IMR-90 (cell line): ENCODE results near the gene ASS1. TPM values are rescaled to one million over a fixed set of nuclear protein-coding genes. Genes with fewer than 3 reads are reported as not detected.

Experiments
- ATAC-seq: fragments of 200-7000 bp; cut with Tn5 transposase; 2 replicates; pipeline ENCODE4 v1.9.1; 2020; ENCODE audit warnings: low read depth, mild to moderate bottlenecking, moderate library complexity
- BruUV-seq: library from RNA; stranded (reverse); fragments of 400-500 nt; replicated peaks from 2 replicates; lab custom pipeline; 2021; lab: Mats Ljungman, UMichigan
- CTCF ChIA-PET: fragments of 300-600 bp; formaldehyde crosslinking; extraction: SDS; loops from one replicate; lab custom pipeline; 2021; ENCODE audit warnings: antibody characterized with exemption; lab: Yijun Ruan, JAX
- POLR2A ChIA-PET: fragments of 300-600 bp; sonication (Branson Sonifier 250); formaldehyde crosslinking; loops from one replicate; lab custom pipeline; 2022; ENCODE audit warnings: antibody characterized with exemption; ENCODE audit not compliant: unreplicated experiment; lab: Charles Lee
- DNase-seq: peaks from one replicate; pipeline ENCODE4 v3.0.0; 2013
- H2AFZ ChIP-seq: replicated peaks from 2 replicates; pipeline ENCODE3; 2013; ENCODE audit warnings: low read length, mild to moderate bottlenecking; ENCODE audit not compliant: poor library complexity
- H2AK5ac ChIP-seq: 2 replicates; pipeline ENCODE4 v1.6.1; 2013; ENCODE audit warnings: low read depth, low read length, inconsistent platforms
- H2AK9ac ChIP-seq: replicated peaks from 2 replicates; pipeline ENCODE3; 2013; ENCODE audit warnings: mild to moderate bottlenecking, low read depth, low read length, moderate library complexity; ENCODE audit not compliant: poor library complexity
- H2BK120ac ChIP-seq: 2 replicates; pipeline ENCODE4 v1.6.1; 2013; ENCODE audit warnings: low read depth, low read length, inconsistent platforms
- H2BK15ac ChIP-seq: 3 replicates; pipeline ENCODE4 v1.6.1; 2013; ENCODE audit warnings: low read depth, low read length, inconsistent platforms
- H2BK20ac ChIP-seq: 2 replicates; pipeline ENCODE4 v1.6.1; 2013; ENCODE audit warnings: low read depth, mild to moderate bottlenecking, inconsistent platforms, low read length, moderate library complexity
- H2BK5ac ChIP-seq: 2 replicates; pipeline ENCODE4 v1.6.1; 2013; ENCODE audit warnings: mild to moderate bottlenecking, low read depth, low read length, inconsistent platforms; ENCODE audit not compliant: poor library complexity, severe bottlenecking
- H3K14ac ChIP-seq: replicated peaks from 2 replicates; pipeline ENCODE4 v1.6.1; 2013; ENCODE audit warnings: low read depth, low read length, inconsistent platforms
- H3K18ac ChIP-seq: 2 replicates; pipeline ENCODE4 v1.6.1; 2013; ENCODE audit warnings: low read depth, low read length, control low read depth
- H3K23ac ChIP-seq: 2 replicates; pipeline ENCODE4 v1.6.1; 2013; ENCODE audit warnings: low read depth, low read length, inconsistent platforms
- H3K27ac ChIP-seq: 2 replicates; pipeline ENCODE4 v1.5.1; 2013; ENCODE audit warnings: mild to moderate bottlenecking, control low read depth, low read length; ENCODE audit not compliant: insufficient read depth
- H3K27me3 ChIP-seq: 2 replicates; pipeline ENCODE4 v1.6.1; 2013; ENCODE audit warnings: low read length; ENCODE audit not compliant: control insufficient read depth, insufficient read depth
- H3K36me3 ChIP-seq: 2 replicates; pipeline ENCODE4 v1.6.1; 2013; ENCODE audit warnings: low read length, mixed read lengths; ENCODE audit not compliant: control insufficient read depth, insufficient read depth
- H3K4ac ChIP-seq: 2 replicates; pipeline ENCODE4 v1.6.1; 2013; ENCODE audit warnings: low read depth, low read length, inconsistent platforms
- H3K4me1 ChIP-seq: 2 replicates; pipeline ENCODE4 v1.6.1; 2013; ENCODE audit warnings: low read length, mixed read lengths; ENCODE audit not compliant: control insufficient read depth, insufficient read depth
- H3K4me2 ChIP-seq: 2 replicates; pipeline ENCODE4 v1.6.1; 2013; ENCODE audit warnings: low read depth, mild to moderate bottlenecking, control low read depth, low read length, moderate library complexity
- H3K4me3 ChIP-seq: 2 replicates; pipeline ENCODE4 v1.5.1; 2013; ENCODE audit warnings: low read depth, mild to moderate bottlenecking, control low read depth, low read length, moderate library complexity; ENCODE audit not compliant: insufficient read depth
- H3K56ac ChIP-seq: 2 replicates; pipeline ENCODE4 v1.6.1; 2013; ENCODE audit warnings: low read length, inconsistent platforms; ENCODE audit not compliant: insufficient read depth; ENCODE audit errors: extremely low read depth
- H3K79me1 ChIP-seq, 2 experiments: 2 replicates each; pipeline ENCODE4 v1.6.1; 2013; ENCODE audit warnings: low read length in 2 of 2, inconsistent platforms in 1 of 2, low read depth in 1 of 2
- H3K9ac ChIP-seq: 2 replicates; pipeline ENCODE4 v1.6.1; 2013; ENCODE audit warnings: low read depth, low read length, control low read depth
- H3K9me1 ChIP-seq: 2 replicates; pipeline ENCODE4 v1.6.1; 2013; ENCODE audit warnings: low read length, inconsistent platforms; ENCODE audit not compliant: insufficient read depth
- H3K9me3 ChIP-seq: 2 replicates; pipeline ENCODE4 v1.6.1; 2013; ENCODE audit warnings: low read length; ENCODE audit not compliant: control insufficient read depth, insufficient read depth
- H4K20me1 ChIP-seq: 2 replicates; pipeline ENCODE4 v1.6.1; 2013; ENCODE audit warnings: low read length, inconsistent platforms; ENCODE audit not compliant: insufficient read depth
- H4K5ac ChIP-seq: 2 replicates; pipeline ENCODE4 v1.6.1; 2013; ENCODE audit warnings: mild to moderate bottlenecking, low read depth, low read length, control low read depth
- H4K8ac ChIP-seq, 2 experiments: 2 replicates each; pipeline ENCODE4 v1.6.1; 2013; ENCODE audit warnings: low read depth in 2 of 2, low read length in 2 of 2, control low read depth in 1 of 2, inconsistent platforms in 1 of 2
- H4K91ac ChIP-seq: 2 replicates; pipeline ENCODE4 v1.6.1; 2013; ENCODE audit warnings: low read depth, low read length, inconsistent platforms; ENCODE audit not compliant: insufficient read depth
- CEBPB ChIP-seq: IDR thresholded peaks from 2 replicates; pipeline ENCODE4 v1.6.1; 2012; ENCODE audit warnings: low read depth, low read length, improper control_type of control experiment
- CHD1 ChIP-seq: IDR thresholded peaks from 2 replicates; pipeline ENCODE4 v1.6.1; 2012; ENCODE audit warnings: low read depth, low read length, improper control_type of control experiment
- CTCF ChIP-seq: conservative IDR thresholded peaks from 2 replicates; pipeline ENCODE4 v1.5.1; 2012; ENCODE audit warnings: mild to moderate bottlenecking, low read depth, low read length, improper control_type of control experiment
- MAFK ChIP-seq: IDR thresholded peaks from 2 replicates; pipeline ENCODE4 v1.6.1; 2012; ENCODE audit warnings: low read depth, low read length, improper control_type of control experiment
- MAZ ChIP-seq: IDR thresholded peaks from 2 replicates; pipeline ENCODE4 v1.6.1; 2012; ENCODE audit warnings: low read depth, mild to moderate bottlenecking, low read length, improper control_type of control experiment, moderate library complexity, borderline replicate concordance
- MXI1 ChIP-seq: IDR thresholded peaks from 2 replicates; pipeline ENCODE4 v1.6.1; 2012; ENCODE audit warnings: low read depth, mild to moderate bottlenecking, low read length, moderate library complexity, borderline replicate concordance
- NFE2L2 ChIP-seq: fragments of 150-350 bp; IDR thresholded peaks from 2 replicates; pipeline ENCODE4 v1.6.1; 2016; ENCODE audit warnings: low read depth, mild to moderate bottlenecking, low read length
- POLR2A ChIP-seq: IDR thresholded peaks from 2 replicates; pipeline ENCODE4 v1.6.1; 2012; ENCODE audit warnings: mild to moderate bottlenecking, low read depth, low read length
- RAD21 ChIP-seq: IDR thresholded peaks from 2 replicates; pipeline ENCODE4 v1.6.1; 2012; ENCODE audit warnings: low read length, improper control_type of control experiment
- RCOR1 ChIP-seq: IDR thresholded peaks from 2 replicates; pipeline ENCODE4 v1.6.1; 2012; ENCODE audit warnings: mild to moderate bottlenecking, low read length, improper control_type of control experiment; ENCODE audit not compliant: insufficient replicate concordance
- RFX5 ChIP-seq: IDR thresholded peaks from 2 replicates; pipeline ENCODE4 v1.8.0; 2012; ENCODE audit warnings: low read depth, mild to moderate bottlenecking, low read length, moderate library complexity
- SMC3 ChIP-seq: fragments of 150-350 bp; IDR thresholded peaks from 2 replicates; pipeline ENCODE4 v1.6.1; 2016; ENCODE audit warnings: low read depth, mild to moderate bottlenecking, antibody characterized with exemption, low read length, moderate library complexity
- USF2 ChIP-seq: fragments of 150-350 bp; IDR thresholded peaks from 2 replicates; pipeline ENCODE4 v1.6.1; 2017; ENCODE audit warnings: mild to moderate bottlenecking, antibody characterized with exemption, low read length, low read depth
- WGBS, 2 experiments: methylation state at CpG; one replicate each; pipeline versions ENCODE4 v1.1.5 to v1.1.7; 2013; ENCODE audit warnings: missing lambda C conversion rate in 2 of 2; ENCODE audit not compliant: insufficient read length in 1 of 2; ENCODE audit errors: extremely low coverage in 2 of 2; 5-methylcytosine and 5-hydroxymethylcytosine counted together
- dilution Hi-C: fragments of 300-500 bp; cut with HindIII; formaldehyde crosslinking; loops from one replicate; pipeline ENCODE4 v1.14.3; 2018; ENCODE audit warnings: low sequenced_read_pairs; ENCODE audit not compliant: unreplicated experiment
- in situ Hi-C: fragments of 300-500 bp; cut with MboI; formaldehyde crosslinking; loops from 3 replicates; pipeline ENCODE4 v1.14.3; 2019; ENCODE audit warnings: low sequenced_read_pairs, inconsistent platforms, mixed read lengths
- intact Hi-C: fragments of 100-400 bp; cut with micrococcal nuclease; formaldehyde crosslinking; loops from 2 replicates; pipeline ENCODE4 v1.10.0; 2022
- polyA plus RNA-seq, 3 experiments: library from polyadenylated mRNA; depleted of rRNA; stranded (reverse); fragments of >200 nt; gene quantifications; 2 replicates each; pipeline ENCODE4 v1.2.3, GENCODE V29; 2012; ENCODE audit warnings: low replicate concordance in 1 of 3
- total RNA-seq: library from RNA; depleted of rRNA; stranded (reverse); fragments of >200 nt; gene quantifications from 2 replicates; pipeline ENCODE4 v1.2.3, GENCODE V29; 2012
- TF ChIP-seq, protein P1 (sequence below): fragments of 150-350 bp; IDR thresholded peaks from 2 replicates; pipeline ENCODE4 v1.6.1; 2016; ENCODE audit warnings: low read depth, mild to moderate bottlenecking, low read length, moderate library complexity, borderline replicate concordance

The ASS1 gene
- total and polyA plus RNA-seq, 2 of the 4 experiments (the other 2 are of a cell fraction), result 39.6 to 41.9 TPM

- no peak overlapping the region for H2AFZ ChIP-seq
- H3K14ac ChIP-seq, result no peak overlapping the region
- H3K18ac ChIP-seq, result no peak overlapping the region
- H2AK9ac ChIP-seq, result peak overlapping the region; percentile 37
- H3K23ac ChIP-seq, result no peak overlapping the region
- no peak overlapping the region for H3K9ac ChIP-seq
- no peak overlapping the region for H4K5ac ChIP-seq
- dilution Hi-C loops, result no loop called here
- H3K79me1 ChIP-seq, result no peaks in the 10 kb centered on the region
- no peak overlapping the region for H3K4ac ChIP-seq
- in situ Hi-C loops, result no loop called here
- intact Hi-C loops, result no loop called here
- no peak overlapping the region for H3K56ac ChIP-seq
- H3K36me3 ChIP-seq, result no peaks in the 10 kb centered on the region
- H2BK15ac ChIP-seq, result no peak overlapping the region
- no peak overlapping the region for H2BK5ac ChIP-seq
- no peaks in the 10 kb centered on the region for H3K9me3 ChIP-seq
- CTCF ChIA-PET, result no interaction called here
- POLR2A ChIA-PET, result no interaction called here
- no CpG with 5 or more reads among the region's 5 CpGs for WGBS, 2 experiments
- H4K91ac ChIP-seq, result no peak overlapping the region
- ATAC-seq, result no peak
- no peak overlapping the region for H3K27ac ChIP-seq
- no peak for DNase-seq
- no peak overlapping the region for H4K8ac ChIP-seq
- peaks cover 9% of the 10 kb centered on the region for H3K27me3 ChIP-seq
- no peak overlapping the region for H3K4me2 ChIP-seq
- peaks cover 13% of the 10 kb centered on the region for H3K4me1 ChIP-seq
- no TSS peak for BruUV-seq
- H2AK5ac ChIP-seq, result no peak overlapping the region
- no peak overlapping the region for H2BK120ac ChIP-seq
- H3K4me3 ChIP-seq, result no peak overlapping the region
- H2BK20ac ChIP-seq, result no peak overlapping the region
- no peak for TF ChIP-seq RFX5
- TF ChIP-seq CHD1, result no peak
- TF ChIP-seq USF2, result no peak
- no peak for TF ChIP-seq MXI1
- TF ChIP-seq CEBPB, result no peak
- no peak for TF ChIP-seq NFE2L2
- no peak for TF ChIP-seq POLR2A
- TF ChIP-seq MAFK, result no peak
- TF ChIP-seq RCOR1, result no peak
- no peak for TF ChIP-seq CTCF
- TF ChIP-seq SMC3, result no peak
- TF ChIP-seq, protein P1, sequence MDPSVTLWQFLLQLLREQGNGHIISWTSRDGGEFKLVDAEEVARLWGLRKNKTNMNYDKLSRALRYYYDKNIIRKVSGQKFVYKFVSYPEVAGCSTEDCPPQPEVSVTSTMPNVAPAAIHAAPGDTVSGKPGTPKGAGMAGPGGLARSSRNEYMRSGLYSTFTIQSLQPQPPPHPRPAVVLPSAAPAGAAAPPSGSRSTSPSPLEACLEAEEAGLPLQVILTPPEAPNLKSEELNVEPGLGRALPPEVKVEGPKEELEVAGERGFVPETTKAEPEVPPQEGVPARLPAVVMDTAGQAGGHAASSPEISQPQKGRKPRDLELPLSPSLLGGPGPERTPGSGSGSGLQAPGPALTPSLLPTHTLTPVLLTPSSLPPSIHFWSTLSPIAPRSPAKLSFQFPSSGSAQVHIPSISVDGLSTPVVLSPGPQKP, result no peak
- TF ChIP-seq RAD21, result no peak
- TF ChIP-seq MAZ, result no peak
- no peaks in the 10 kb centered on the region for H3K9me1 ChIP-seq
- no peaks in the 10 kb centered on the region for H4K20me1 ChIP-seq
Observed at GRCh38 chr9:130417602-130418001, 27.2 kb upstream of the ASS1 start.
